Umbilical cord (tissue), 2 donors: ENCODE results near the gene PVALB. TPM values are rescaled to one million over a fixed set of nuclear protein-coding genes. Genes with fewer than 3 reads are reported as not detected.
A peak's percentile ranks its signal among the peaks of the same experiment; 100 is the strongest.

Source experiments
- DNase-seq: peaks from one replicate; pipeline ENCODE4 v3.0.0-alpha.2; 2015; ENCODE audit warnings: low spot score
- total RNA-seq: library from RNA; depleted of rRNA; stranded (reverse); fragments of >200 nt; gene quantifications from one replicate; pipeline ENCODE4 v1.2.3, GENCODE V29; 2014; ENCODE audit warnings: low replicate concordance; ENCODE audit not compliant: insufficient read depth

PVALB gene, protein sequence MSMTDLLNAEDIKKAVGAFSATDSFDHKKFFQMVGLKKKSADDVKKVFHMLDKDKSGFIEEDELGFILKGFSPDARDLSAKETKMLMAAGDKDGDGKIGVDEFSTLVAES
- total RNA-seq: 15.2 TPM

DNA sequence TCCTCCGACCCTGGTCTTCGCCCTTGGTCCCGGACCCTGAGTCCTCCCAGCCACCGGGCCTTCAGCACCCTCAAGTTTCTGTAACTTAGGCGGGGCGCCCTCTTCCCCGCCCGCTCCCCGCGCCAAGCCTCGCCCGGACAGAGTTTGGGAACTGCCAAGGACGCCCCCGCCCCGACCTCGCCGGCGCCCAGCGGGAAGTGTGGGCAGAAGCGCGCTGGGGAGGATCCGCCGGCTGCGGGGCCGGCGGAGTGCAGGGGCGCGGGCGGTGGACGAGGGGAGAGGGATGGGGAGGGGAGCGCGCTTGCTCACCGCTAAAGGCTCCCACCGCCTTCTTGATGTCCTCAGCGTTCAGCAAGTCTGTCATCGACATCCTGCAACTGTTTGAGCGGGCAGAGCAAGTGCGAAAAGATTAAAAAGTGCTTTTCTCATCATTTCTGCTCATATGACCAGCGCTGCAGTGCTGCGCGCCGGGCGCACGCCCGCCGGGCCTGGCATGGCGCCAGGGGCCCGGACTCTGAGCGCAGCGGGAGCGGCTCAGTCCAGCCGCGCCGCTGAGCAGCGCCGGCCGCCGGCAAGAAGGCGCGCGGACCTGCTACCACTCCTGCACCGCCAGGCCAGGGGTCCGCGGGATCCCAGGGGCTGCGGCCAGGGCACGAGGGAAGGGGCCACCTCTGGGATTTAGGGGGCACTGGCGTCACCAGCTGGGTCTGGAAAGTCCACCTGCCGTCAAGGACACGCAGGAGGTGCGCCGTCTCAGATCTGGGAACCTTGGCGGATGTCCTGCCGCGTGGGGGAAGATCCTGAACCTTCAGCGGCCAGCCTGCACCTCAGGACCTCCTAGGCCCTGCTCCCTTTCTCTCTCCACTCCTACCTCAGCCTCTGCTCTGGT, at the start of gene PVALB:
Gene PVALB (minus strand): TSS at position 400 of the 889 bp plus-strand sequence. CDS start 30 bp downstream, at position 370.
- DNase-seq: peak; percentile 41

DNA sequence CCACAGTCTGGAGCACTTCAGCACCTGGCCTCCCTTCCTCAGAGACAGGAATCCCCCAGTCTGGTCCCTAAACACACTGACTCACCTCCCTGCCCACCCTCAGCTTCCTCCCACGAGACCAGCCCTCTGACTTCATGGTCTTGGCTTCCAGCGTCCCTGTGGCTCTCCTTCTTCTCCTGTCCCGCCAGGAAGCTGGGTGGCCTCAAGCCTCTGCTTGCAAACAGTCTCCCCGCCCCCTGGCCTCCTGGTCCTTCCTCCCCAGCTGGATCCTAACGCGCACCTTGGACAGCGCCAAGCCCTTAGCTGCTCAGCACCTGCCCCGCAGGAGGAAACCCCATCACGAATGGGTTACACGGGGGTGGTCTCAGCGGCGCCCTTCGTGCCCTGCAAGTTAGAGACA, 48.5 kb upstream of the PVALB start:
- no peak for DNase-seq

DNA sequence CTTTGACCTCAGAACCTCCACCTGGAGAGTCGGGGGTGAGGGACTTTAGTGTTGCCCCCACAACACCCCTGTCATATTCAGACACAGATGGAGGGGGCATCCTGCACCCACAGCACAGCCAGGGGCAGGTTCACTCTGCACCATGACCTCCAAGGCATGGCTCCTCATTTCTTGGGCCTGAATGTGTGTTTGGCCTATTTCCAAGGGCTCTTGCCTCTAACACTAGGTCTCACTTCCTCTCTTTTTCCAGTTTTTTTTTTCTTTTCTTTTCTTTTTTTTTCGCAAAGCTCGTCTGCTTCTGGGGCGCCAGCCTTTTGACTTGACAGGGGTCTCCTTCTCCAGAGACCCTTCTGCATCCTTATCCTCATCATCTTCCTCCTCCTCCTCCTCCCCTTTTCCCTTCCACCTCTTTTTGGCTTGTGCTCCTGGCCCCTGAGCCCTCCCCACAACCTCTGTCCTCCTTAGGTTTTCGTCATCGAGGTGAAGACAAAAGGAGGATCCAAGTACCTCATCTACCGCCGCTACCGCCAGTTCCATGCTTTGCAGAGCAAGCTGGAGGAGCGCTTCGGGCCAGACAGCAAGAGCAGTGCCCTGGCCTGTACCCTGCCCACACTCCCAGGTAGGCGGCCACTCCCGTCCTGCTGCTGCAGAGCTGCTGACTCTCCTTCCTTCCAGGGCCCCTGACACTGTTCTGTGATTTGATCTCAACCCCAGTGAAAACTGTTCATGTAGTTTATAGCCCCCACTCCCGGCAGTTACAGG, 47.8 kb upstream of the PVALB start:
- no peak for DNase-seq

DNA sequence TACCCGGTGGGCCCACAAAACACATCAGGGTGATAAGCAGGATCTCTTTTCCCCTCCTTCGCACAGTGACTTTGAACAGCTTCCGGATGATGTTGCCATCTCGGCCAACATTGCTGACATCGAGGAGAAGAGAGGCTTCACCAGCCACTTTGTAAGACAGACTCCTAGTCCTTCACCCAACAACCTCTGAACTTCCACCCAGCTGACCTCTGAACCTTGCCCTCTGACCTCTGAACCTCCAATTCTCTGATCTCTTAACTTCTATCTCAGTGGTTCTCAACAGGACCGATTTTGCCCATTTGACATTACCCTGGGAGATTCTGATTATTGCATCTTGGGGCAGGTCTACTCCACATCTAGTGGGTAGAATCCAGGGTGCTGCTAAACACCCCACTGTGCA, 47.1 kb upstream of the PVALB start:
- no peak for DNase-seq

DNA sequence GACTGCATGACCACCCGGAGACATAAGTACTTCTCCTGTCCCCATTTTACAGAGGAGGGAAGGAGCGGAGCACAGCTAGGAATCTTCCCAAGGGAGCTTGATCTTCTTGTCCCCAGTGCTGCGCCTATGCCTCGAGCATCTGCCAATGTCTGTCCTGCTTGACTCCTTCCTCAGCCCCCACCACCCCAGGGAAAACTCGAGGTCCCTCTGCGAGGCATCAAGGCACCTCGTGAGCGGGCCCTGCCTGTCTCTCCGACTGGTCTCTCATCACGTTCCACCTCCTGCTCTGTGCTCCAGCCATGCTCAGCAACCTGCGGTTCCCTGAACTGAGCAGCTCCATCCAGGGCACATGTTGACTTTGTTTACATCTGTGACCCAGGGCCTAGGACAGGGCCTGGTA, 46.4 kb upstream of the PVALB start:
- DNase-seq: no peak

GRCh38 chr22:36862251-36863242, 45.7 kb upstream of the PVALB start:
- no peak for DNase-seq

GRCh38 chr22:36860821-36861659, 44.2 kb upstream of the PVALB start, which contains the start of gene NCF4:
Gene NCF4 (plus strand): TSS chr22:36861006. CDS start chr22:36861172, 166 bp downstream.
- DNase-seq: peak; percentile 66

DNA sequence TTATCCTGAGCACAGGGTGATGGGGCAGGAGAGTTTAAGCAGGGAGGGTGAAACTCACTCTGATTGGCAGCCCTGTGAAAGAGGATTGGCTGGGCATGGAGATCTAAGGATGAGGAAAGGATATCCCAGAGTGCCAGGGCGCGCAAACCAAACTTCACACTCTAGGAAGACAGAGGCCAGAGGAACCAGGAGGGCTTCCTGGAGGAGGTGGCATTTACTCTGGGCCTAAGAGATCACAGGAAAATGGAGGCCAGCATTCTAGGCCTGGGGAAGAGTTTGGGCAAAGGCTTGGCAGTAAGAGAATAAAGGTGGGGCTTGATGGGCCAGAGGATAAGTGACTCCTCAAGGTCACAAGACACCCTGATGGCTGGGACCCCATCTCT, 43.6 kb upstream of the PVALB start:
- DNase-seq: no peak

- DNase-seq: peak; percentile 15
Measured at GRCh38 chr22:36860017-36860416, 43.2 kb upstream of the PVALB start.

DNA sequence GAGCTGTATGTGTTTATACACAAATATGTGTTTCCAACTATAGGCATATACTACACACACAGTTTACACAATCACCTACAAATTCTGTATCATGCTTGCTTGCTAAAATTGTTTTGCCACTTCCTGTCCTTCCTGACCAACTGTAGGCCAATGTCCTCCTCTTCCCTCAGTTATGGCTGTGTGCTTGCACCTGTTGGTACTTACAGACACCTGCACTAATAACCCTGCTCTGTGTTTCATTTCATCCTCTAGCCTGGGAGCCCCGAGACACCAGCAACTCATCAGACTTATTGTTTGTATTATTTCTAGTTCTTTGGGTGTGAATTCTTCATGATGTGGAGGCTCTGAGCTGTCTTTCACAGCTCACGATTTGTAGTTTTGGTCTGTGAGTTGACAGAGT, 42.1 kb upstream of the PVALB start:
- no peak for DNase-seq

DNA sequence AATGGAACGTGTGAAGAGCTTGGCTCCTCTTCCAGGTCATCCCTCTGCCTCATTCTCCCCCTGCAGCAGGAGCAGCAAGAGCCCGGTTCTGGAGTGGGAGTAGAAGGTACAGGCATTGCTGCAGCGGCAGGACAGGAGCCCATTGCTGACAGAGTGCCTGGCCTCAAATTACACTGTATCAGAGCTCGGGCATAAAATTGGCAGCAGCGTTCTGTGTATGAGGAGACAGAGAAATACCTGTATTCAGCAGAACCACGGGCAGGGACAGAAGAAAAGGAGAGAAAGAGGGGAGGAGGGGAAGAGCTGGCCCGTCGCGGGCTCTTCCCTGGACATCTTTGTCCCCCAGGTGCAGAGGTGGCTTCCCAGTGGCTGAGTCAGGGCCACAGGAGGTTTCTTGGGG, 41.3 kb upstream of the PVALB start:
- DNase-seq: no peak

- no peak for DNase-seq
Measured at GRCh38 chr22:36856792-36857135, 39.9 kb upstream of the PVALB start.

DNA sequence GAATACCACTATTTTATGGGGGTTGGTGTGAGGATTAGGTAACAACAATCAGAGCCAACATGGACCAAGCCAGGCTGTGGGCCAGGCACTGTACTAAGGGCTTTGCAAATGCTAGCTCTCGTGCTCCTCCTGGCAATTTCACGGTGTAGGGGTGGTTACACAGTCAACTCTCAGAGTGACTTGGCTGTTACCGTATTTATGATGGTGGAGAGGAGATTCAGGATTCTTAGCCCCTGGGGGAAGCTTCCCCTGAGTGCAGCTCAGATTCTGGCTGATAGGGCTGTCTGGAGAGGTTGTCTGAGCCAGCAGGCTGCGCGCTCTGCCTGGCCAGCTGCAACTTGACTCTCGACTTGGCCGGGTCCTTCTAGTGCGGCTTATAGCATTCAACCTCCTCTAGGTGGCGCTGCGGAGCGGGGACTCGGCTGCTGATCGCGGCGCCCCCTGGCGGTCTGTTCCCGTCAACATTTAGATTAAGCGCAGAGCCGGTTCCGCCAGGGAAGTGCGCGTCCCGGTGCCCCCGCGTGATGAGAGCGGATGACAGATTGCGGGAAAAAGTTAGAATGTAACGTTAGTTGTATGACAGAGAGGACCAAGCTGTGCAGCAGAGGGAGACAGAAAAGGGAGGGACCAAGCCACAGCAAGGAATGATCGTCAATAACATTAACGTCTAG, 39.4 kb upstream of the PVALB start:
- DNase-seq: peak; percentile 91

- no peak for DNase-seq
Measured at GRCh38 chr22:36855478-36855877, 38.6 kb upstream of the PVALB start.

- DNase-seq: peak; percentile 26
Measured at GRCh38 chr22:36853407-36854099, 36.7 kb upstream of the PVALB start.

- DNase-seq: no peak
Measured at GRCh38 chr22:36852056-36852973, 35.5 kb upstream of the PVALB start.

GRCh38 chr22:36850682-36851081, 33.8 kb upstream of the PVALB start:
- DNase-seq: no peak

DNA sequence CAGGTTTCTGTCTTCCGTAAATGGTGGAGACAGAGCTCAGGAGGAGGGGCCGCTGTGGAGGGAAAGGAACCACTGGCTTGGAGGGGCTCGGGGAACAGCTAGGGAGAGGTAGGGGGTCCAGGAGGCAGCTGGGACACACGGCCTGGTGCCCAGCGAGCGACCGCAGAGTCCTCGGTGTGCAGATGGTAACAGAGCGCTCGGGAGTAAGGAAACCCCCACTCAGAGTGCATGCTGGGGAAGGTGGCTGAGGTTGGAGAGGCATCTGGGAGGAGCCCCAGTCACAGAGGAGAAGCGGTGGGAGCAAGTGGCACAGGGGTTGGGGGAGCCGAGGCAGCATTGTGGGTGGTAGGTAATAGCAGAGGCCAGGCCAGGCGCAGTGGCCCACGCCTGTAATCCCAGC, 33.2 kb upstream of the PVALB start:
- DNase-seq: no peak
